NCI-H2171 treated with DMSO at 0.1 percent for 48 hours (cell line): ENCODE results near the gene SYPL1.
A peak's percentile ranks its signal among the peaks of the same experiment; 100 is the strongest.
"Not testable (repeated sequence)": the region's sequence is repeated elsewhere in the genome, so short reads cannot be mapped to it uniquely, and the experiment has no call there.

Experiments used
- DNase-seq: peaks from one replicate; lab custom pipeline; 2025; lab: John Stamatoyannopoulos, UW

The SYPL1 gene

DNA sequence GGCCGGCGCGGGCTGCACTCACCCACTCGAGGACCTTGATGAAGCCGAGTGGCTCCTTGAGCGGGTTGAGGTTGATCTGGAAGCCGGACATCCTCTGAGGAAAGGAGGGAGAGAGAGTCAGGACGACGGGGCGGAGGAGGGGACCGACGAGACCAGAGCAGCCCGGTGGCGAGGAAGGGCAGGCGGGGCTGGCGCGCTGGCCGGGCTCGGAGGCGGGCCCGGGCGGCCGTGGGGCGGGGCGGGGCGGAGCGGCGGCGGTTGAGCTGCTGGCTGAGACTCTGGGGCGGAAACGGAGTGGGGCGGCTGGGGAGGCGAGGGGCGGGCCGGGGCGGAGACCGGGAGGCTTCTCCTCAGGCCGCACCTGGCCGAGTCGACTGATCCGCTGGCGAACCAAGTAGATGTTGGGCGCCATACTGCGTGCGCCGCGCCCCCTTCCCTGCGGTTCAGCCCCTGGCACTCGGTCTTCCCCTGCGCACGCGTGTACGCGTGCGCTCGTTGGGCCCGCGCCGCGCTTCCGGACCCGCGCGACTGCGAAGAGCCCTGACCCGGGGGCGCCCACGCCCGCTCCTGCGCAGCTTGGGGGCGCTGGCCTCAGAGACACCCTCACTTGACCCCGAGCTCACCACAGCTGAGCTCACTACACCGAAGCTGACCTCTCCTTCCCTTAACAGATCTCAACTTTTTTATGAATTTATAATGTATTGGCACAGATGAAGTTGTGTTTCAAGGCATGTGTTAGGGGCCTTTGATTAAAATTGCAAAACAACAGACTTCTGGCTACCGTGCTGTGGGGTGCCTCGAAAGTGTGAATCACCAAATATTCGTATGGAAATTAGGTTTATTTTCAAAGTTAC is at the start of gene SYPL1:
Gene SYPL1, minus strand, starts transcription at position 195 of the 854 bp plus-strand sequence. Its CDS starts 104 bp downstream, at position 91.
- DNase-seq: peak; percentile 92

DNA sequence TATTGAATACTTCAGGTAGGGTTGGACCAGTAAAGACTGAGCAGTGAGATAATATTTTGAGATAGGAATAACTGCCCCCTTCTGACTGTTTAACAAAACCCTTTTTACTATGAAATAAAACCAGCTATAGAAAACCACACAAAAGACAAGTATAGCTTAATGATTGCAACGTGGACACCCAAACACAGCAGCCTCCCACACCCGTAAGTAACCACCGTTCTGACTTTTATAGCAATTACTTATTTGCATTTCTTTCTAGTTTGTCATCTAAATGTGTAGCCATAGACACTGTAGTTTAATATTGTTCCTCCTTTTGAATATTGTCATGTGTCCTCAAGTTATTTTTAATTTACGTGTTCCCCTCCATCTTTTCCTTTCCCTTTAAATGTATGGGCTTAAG is 42.9 kb upstream of the SYPL1 start:
- DNase-seq: no peak

DNA sequence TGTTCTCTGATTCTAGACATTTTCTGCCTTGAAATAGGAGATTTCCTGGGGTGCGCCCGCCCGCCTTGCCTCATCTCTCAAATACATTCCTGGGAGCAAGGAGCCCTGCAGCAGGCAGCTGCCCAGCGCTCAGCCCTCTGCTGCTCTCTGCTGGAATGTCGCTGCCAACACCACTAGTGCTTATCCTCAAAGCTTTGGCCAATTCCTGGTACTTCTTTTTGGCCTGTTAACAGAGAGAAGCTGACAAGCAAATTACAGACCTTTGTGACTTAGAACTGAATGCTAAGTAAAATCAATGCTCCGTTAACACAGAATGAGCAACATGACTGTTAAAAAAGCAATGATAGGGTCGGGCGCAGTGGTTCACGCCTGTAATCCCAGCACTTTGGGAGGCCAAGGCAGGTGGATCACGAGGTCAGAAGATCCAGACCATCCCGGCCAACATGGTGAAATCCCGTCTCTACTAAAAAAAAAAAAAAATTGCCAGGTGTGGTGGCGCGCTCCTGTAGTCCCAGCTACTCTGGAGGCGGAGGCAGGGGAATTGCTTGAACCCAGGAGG is 41.9 kb upstream of the SYPL1 start:
- DNase-seq: peak; percentile 92

- DNase-seq: no peak
Measured at GRCh38 chr7:106152313-106152665, 40.2 kb upstream of the SYPL1 start.

DNA sequence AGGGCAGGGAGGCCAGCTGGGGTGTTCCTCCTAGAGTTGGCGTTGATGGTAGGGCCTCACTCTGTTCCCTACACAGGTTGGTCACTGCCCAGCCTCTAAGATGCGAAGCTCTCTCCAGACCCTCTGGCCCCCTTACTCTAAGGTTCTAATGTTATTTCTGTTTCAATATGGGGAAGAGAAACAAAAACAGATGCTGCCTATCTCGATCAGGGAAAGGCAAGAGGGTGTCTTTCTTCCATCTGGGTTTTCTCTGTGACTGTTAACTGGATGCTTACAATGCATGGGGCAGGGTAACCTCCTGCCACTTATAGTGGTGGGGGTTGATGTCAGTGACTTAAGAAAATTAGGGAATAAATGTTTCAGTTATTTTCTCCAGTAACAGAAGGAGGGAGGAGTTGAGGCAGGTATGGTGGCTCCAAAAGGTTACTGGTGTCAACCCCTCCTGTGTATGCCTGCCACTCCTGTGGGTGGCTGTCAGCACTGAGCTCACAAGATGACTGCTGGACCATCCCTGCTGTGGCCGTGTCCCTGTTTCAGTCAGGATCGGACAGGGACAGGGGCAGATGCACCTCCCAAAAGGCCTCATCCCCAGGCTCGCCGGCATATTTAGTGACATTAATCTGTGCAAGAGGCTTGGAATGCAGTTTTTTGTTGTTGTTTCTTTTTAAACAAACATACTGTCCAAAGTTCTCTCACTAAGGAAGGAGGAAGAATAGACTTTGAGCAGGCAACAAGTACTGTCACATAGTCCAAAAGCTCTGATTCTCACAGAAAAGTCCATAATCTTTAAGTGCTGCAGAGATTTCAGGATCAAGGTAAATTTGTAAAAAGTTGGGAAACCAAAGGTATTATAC is 39.6 kb upstream of the SYPL1 start:
- no peak for DNase-seq

DNA sequence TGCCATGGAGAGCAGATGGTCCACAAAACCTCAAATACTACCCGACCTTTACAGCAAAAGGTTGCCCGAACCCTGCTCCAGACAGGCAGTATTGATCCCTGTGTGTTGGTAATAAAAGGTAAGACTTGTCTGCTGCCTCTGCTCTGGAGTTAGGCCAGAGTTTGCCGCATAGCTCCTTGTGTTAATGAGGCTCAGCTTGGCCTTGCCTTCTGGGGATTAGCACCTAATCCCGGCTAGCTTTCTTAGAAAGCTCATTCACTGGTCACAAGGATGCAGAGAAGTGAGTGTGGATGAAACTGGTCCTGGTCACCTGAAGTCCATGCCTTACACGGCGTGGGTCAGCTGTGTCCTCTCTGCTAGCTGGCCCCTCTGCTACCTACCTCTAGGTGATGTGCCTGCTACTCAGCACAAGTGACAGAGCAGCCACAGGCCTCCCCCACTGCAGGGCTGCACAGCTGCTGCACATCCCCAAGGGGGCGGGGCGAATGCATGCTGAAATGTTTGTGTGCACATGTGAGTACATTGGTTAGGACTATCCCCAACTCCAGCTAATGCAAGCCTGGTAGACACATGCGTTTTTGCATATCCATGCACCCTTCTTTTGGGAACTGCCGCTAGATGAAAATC is 31.7 kb upstream of the SYPL1 start:
- peak; percentile 37 for DNase-seq

DNA sequence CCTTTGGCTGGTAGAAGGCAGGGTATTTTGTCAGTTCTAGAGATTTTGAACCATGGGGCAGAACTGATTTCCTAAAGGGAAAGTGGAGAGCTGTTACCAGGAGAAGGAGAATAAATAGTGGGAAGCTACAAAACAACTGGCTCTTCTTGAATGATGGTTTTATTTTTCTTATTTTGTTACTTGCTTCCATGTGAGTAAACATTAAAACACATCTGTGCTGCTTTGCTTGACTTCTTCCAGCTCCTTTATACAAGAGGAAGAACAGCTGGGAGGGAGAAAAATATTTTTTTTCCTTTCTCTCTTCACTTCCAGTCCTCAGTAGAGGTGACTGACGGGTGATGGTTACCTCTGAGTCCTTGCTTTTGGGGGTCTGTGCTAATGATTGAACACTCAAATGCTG is 30.0 kb upstream of the SYPL1 start:
- DNase-seq: peak; percentile 57

DNA sequence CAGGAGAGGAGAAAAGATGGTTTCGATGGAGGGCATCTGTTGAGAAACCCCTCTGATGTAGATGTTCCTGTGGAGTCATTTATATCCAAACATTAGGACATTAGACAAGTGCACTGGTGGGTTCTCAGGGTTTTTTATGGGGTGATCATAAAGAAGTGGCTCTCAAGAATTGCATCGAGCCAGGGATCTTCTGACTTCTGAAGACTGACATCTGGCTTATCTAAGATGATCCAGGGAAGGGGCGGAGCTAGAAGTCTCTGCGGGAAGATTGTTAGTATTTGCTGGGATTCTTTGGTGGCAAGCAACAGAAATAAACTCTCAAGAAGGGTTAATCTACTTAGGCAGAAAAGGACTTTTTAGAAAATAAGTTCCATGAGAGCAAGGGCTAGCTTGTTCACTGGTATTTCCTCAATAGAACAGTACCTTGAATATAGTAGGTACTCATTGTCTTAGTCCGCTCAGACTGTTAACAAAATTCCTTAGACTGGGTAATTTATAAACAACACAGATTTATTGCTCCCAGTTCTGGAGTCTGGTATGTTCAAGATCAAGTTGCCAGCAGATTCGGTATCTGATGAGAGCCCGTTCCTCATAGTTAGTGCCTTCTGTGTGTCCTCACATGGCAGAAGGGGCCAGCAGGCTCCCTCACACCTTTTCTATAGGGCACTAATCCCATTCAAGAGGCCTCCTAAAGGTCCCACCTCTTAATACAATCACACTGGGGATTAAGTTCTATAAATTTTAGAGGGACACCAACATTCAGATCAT is 28.5 kb upstream of the SYPL1 start:
- peak; percentile 25 for DNase-seq

DNA sequence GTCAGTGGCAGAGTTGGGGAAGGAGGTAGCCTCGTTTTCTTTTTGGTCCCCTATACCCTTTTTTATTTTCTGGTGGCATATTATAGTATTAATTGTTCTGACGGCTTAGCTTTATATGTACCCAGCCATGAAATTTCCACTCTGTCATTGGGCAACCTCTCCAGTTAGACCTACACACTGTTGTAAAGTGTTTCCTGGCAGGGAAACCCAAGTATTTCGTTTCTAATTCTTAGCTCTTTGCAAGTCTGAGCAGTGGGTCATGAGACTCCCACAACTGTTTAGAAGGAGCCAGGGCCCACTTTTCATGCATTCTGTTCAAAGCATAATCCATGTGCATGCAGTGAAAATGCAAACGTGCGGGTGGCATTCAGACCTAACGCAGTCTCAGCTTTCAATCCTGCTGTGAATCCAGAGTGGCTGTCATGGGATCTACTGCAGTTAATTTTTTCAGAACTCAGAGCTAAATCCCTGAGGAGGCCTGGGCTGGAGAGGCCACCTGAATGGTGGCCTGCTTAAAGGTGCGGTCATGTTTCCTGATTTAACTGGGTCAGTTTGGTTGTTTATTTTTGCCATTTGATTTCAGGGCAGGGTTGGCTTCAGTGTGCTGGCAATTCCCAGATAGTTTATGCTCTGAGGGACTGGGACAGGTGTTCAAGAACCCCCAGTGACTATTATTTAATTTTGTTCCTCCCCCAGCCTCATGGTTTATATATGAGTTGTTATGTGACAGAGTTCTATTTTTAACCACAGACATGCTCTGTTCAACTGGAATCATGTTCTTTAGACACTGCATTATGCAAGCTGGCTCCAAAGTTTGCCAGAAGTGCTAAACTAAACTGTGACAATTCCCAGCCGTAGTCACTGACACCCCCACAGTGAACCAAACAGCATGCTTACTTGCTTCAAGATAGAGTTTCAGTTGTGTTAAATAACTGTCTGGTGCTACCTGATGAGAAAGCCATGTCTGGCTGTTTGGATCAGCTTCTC is 27.4 kb upstream of the SYPL1 start:
- DNase-seq: peak; percentile 83

DNA sequence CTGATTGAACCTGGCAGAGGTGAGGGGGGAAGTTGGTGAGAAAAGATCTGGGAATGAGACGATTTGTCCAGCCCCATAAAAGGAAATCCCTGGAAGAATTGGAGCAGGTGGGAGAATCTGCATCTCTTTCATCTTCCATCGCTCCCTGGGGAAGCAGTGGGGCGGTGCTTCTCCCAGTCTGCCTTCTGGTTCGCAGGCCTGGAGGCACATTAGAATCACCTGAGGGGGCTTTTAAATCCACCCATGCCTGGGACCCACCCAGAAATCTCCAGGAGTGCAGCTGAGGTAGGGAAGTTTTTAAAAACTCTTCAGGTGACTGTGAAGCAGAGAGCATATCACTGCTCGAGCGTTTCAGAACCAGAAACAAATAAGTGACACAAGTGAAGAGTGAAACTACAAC is 26.7 kb upstream of the SYPL1 start:
- peak; percentile 89 for DNase-seq

DNA sequence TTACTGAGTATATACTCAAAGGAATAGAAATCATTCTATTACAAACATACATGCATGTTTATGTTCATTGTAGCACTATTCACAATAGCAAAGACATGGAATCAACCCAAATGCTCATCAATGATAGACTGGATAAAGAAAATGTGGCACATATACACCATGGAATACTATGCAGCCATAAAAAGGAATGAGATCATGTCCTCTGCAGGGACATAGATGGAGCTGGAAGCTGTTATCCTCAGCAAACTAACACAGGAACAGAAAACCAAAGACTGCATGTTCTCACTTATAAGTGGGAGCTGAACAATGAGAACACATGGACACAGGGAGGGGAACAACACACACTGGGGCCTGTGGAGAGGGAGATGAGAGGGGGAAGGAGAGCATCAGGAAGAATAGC is 26.1 kb upstream of the SYPL1 start:
- DNase-seq: not testable (repeated sequence)

GRCh38 chr7:106134241-106134640 is 22.1 kb upstream of the SYPL1 start:
- DNase-seq: peak; percentile 37

- no peak for DNase-seq
Measured at GRCh38 chr7:106129291-106129690, 17.2 kb upstream of the SYPL1 start.

- DNase-seq: no peak
Measured at GRCh38 chr7:106128836-106129235, 16.7 kb upstream of the SYPL1 start.

DNA sequence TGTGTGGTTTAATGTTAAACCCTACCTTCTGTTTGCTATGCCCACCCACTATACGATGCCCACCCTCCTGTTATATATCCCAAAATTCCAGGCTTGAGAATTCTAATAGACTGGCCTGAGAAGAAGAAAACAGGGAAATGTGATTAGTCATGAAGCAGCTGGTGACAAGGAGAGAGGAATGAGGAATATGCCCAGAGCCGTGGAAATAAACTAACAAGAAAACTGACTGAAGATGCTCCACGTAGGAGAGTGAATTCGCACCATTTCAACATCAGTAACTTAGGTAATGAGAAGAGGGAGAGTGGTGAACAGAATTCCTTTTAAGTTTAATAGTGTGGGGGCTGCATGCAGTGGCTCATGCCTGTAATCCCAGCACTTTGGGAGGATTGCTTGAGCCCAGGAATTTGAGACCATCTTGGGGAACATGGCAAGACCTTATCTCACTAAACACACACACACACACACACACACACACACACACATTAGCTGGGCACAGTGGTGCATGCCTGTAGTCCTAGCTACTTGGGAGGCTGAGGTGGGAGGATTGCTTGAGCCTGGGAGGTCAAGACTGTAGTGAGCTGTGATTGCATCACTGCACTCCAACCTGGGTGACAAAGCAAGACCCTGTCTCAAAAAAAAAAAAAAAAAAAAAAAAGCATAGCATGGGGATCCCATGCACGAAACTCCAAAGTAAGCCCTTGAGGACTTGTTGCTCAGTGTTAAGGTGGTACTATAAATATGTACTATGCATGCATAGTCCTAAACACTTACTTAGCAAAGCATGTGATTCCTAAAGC is 16.1 kb upstream of the SYPL1 start:
- no peak for DNase-seq

DNA sequence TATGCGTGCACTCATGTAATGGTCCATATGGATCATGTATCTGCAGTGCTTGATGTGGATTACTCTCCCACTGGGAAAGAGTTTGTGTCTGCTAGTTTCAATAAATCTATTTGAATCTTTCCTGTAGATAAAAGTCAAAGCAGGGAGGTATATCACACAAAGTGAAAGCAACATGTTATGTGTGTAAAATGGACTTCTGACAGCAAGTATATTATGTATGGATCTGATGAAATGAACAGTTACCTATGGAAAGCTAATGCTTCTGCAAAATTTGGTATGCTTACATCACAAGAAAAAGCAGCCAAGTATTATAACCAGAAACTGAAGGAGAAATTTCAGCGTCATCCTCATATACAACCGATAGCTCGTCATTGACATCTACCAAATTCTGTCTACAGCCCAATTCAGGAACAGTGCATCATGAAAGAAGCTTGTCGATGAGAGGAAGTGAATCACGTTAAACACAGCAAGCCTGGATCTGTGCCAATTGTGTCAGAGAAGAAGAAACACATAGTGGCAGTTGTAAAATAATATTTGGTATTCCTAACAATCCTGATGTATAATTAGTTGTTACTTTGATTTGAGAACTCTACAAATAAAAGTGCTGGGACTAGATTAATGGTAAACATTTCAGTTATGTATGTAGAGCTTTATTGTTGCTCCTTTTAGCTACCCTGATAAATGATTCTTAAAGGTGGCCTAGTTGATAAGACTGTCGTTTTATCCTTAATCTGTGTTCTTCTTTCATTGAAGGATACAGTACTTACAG is 14.2 kb upstream of the SYPL1 start:
- no peak for DNase-seq

DNA sequence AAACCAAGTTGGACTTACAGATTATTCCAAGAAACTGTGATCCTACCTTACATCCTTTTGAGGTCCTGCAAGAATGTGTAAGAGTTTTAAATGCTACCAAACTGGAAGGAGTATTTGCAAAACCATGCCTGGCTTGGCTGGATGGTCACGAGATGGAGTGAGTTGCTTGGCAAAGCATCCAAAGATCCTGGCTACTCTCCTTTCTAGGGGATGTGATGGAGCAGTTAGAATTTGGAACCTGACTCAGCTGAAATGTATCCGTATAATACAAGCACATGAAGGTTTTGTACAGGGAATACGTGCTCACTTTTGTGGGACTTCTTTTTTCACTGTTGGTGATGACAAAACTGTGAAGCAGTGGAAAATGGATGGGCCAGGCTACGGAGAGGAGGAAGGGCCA is 13.3 kb upstream of the SYPL1 start:
- no peak for DNase-seq

GRCh38 chr7:106124186-106124585 is 12.1 kb upstream of the SYPL1 start:
- no peak for DNase-seq

- DNase-seq: no peak
Measured at GRCh38 chr7:106122713-106123112, 10.6 kb upstream of the SYPL1 start.
